DOHH2 (cell line): ENCODE results near the gene NGDN.

ENCODE experiments used
- H3F3A ChIP-seq: fragments of 200-600 bp; sonication (generic), shearing (Covaris generic); 2 replicates; pipeline ENCODE4 v1.6.0; 2016; ENCODE audit warnings: antibody characterized with exemption, mild to moderate bottlenecking; ENCODE audit not compliant: control insufficient read depth, insufficient read depth
- H3K27ac ChIP-seq: fragments of 200-600 bp; sonication (generic); 2 replicates; pipeline ENCODE4 v1.5.1; 2014; ENCODE audit warnings: low read depth, mild to moderate bottlenecking, low read length, moderate library complexity
- H3K27me3 ChIP-seq: fragments of 200-600 bp; sonication (generic); 2 replicates; pipeline ENCODE4 v1.6.1; 2014; ENCODE audit warnings: mild to moderate bottlenecking, low read length, mixed read lengths; ENCODE audit not compliant: control insufficient read depth
- H3K36me3 ChIP-seq: fragments of 200-600 bp; sonication (generic); 2 replicates; pipeline ENCODE4 v1.6.1; 2014; ENCODE audit warnings: mild to moderate bottlenecking, low read length, moderate library complexity, mixed read lengths; ENCODE audit not compliant: control insufficient read depth
- H3K4me1 ChIP-seq: fragments of 200-600 bp; sonication (generic); 2 replicates; pipeline ENCODE4 v1.6.1; 2014; ENCODE audit warnings: mild to moderate bottlenecking, low read length, mixed read lengths; ENCODE audit not compliant: control insufficient read depth
- H3K4me2 ChIP-seq: fragments of 200-600 bp; sonication (generic); 2 replicates; pipeline ENCODE4 v1.6.0; 2014; ENCODE audit warnings: mild to moderate bottlenecking, low read length, moderate library complexity
- H3K4me3 ChIP-seq: fragments of 200-600 bp; sonication (generic); 2 replicates; pipeline ENCODE4 v1.5.1; 2014; ENCODE audit warnings: mild to moderate bottlenecking, low read length, mixed read lengths
- H3K79me2 ChIP-seq: fragments of 200-600 bp; sonication (generic); 2 replicates; pipeline ENCODE4 v1.6.1; 2014; ENCODE audit warnings: mild to moderate bottlenecking, low read length, mixed read lengths; ENCODE audit not compliant: control insufficient read depth
- H3K9me2 ChIP-seq: fragments of 200-600 bp; sonication (generic); replicated peaks from 2 replicates; pipeline ENCODE4 v1.6.1; 2014; ENCODE audit warnings: mild to moderate bottlenecking, low read length, mixed read lengths; ENCODE audit not compliant: control insufficient read depth
- H3K9me3 ChIP-seq: fragments of 200-600 bp; sonication (generic); 2 replicates; pipeline ENCODE4 v1.6.1; 2014; ENCODE audit warnings: antibody characterized with exemption, low read length, mixed read lengths; ENCODE audit not compliant: control insufficient read depth, insufficient read depth
- H4K20me1 ChIP-seq: fragments of 200-600 bp; sonication (generic); 2 replicates; pipeline ENCODE4 v1.6.0; 2014; ENCODE audit warnings: low read depth, mild to moderate bottlenecking, antibody characterized with exemption, low read length, moderate library complexity; ENCODE audit not compliant: control insufficient read depth, insufficient read depth
- EZH2phosphoT487 ChIP-seq: fragments of 200-600 bp; sonication (generic); IDR thresholded peaks from 2 replicates; pipeline ENCODE4 v1.6.1; 2017; ENCODE audit warnings: borderline replicate concordance, mild to moderate bottlenecking, antibody characterized with exemption, low read length, moderate library complexity, mixed read lengths
- TF ChIP-seq, protein P1 (sequence below): fragments of 200-600 bp; sonication (generic); IDR thresholded peaks from one replicate; pipeline ENCODE4 v1.5.1; 2014; ENCODE audit warnings: antibody characterized with exemption, mild to moderate bottlenecking, low read depth, low read length; ENCODE audit not compliant: poor library complexity, severe bottlenecking

NGDN gene

DNA sequence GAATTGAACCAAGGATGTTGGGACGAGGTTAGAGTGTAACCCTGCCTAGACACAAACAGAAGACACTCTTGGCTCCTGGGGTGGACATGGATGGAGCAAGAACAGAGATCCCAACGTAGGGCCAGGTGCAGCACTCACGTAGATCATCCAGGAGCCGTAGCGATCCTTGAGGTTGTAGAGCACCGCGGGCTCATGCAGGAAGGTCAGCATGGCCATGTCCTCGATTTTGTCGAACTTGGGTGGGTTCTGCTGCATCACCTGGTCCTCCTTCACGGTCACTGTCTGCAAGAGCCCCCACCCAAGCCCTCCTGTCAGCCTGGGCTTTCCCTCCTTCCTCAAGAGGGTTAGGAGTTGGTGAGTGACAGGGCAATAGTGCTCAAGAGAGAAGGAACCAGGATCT, 36.6 kb upstream of the NGDN start:
- H3F3A ChIP-seq, result no peaks in the 10 kb centered on the region
- no peaks in the 10 kb centered on the region for H3K36me3 ChIP-seq
- no peaks in the 10 kb centered on the region for H3K4me1 ChIP-seq
- H4K20me1 ChIP-seq, result no peaks in the 10 kb centered on the region
- H3K9me3 ChIP-seq, result no peaks in the 10 kb centered on the region
- TF ChIP-seq EZH2phosphoT487, result no peak
- TF ChIP-seq, protein P1, sequence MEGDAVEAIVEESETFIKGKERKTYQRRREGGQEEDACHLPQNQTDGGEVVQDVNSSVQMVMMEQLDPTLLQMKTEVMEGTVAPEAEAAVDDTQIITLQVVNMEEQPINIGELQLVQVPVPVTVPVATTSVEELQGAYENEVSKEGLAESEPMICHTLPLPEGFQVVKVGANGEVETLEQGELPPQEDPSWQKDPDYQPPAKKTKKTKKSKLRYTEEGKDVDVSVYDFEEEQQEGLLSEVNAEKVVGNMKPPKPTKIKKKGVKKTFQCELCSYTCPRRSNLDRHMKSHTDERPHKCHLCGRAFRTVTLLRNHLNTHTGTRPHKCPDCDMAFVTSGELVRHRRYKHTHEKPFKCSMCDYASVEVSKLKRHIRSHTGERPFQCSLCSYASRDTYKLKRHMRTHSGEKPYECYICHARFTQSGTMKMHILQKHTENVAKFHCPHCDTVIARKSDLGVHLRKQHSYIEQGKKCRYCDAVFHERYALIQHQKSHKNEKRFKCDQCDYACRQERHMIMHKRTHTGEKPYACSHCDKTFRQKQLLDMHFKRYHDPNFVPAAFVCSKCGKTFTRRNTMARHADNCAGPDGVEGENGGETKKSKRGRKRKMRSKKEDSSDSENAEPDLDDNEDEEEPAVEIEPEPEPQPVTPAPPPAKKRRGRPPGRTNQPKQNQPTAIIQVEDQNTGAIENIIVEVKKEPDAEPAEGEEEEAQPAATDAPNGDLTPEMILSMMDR, result no peak
- no peaks in the 10 kb centered on the region for H3K27me3 ChIP-seq
- no peak overlapping the region for H3K4me2 ChIP-seq
- no peaks in the 10 kb centered on the region for H3K9me2 ChIP-seq
- H3K27ac ChIP-seq, result no peak overlapping the region
- H3K79me2 ChIP-seq, result no peaks in the 10 kb centered on the region
- H3K4me3 ChIP-seq, result no peak overlapping the region

DNA sequence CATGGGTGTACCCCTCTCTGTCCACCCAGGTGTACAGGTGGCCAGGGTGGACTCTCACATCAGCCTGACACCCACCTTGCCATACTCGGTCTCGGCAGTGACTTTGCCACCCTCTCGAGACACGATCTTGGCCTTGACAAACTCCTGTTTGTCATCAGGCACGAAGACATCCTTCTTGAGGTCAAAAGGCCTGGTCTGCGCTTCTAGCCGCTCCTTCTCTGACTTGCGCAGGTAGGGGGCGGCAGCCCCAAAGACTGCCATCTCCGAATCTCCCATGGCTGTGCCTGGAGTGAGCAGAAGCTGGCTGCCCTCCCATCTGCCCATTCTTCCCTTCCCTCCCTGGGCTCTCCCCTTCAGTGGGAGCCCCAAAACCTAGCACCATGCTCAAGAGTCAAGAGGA, 36.0 kb upstream of the NGDN start:
- Histone ChIP-seq H3K27me3 (no peaks in the 10 kb centered on the region), H4K20me1 (no peaks in the 10 kb centered on the region), H3K4me2 (no peak overlapping the region), H3K4me1 (no peaks in the 10 kb centered on the region), H3F3A (no peaks in the 10 kb centered on the region), H3K4me3 (no peak overlapping the region), H3K36me3 (no peaks in the 10 kb centered on the region), H3K9me3 (no peaks in the 10 kb centered on the region), H3K9me2 (no peaks in the 10 kb centered on the region), H3K27ac (no peak overlapping the region), H3K79me2 (no peaks in the 10 kb centered on the region)
- TF ChIP-seq EZH2phosphoT487, result no peak
- TF ChIP-seq, protein P1, result no peak

DNA sequence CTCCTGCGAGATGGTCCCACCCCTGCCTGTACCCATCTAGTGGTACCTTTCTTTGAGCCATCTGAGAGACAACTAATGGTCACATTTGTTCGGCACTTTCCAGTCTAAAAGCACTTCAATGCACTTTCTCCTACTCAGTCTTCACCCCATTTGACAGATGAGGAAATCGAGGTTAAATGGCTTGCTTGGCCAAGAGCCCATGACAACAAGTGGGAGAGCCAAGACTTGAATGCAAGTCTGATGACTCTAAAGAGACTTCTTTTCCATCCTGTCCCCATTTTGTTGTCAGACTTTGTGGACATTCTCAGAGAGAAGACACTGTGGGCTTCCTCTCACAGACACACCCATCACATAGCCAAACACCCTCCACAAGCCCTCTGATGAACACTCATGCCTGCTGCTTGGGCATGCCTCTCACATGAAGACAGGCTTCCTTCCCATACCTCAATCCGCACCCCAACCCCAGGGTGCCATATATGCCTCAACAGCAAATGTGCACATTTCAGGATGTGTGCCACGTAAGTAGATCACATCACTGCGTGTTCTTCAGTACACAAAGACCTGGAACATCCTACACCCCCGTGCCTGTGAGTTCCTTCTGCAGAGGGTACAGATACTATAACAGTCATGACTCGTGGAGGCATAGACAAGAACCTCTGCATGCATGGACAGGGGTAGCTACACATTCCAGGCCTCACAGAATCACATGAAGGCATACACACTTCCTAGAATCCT, 34.8 kb upstream of the NGDN start:
- no peak overlapping the region for H3K4me2 ChIP-seq
- H3K9me3 ChIP-seq, result no peaks in the 10 kb centered on the region
- H3F3A ChIP-seq, result no peaks in the 10 kb centered on the region
- H3K9me2 ChIP-seq, result no peaks in the 10 kb centered on the region
- no peak for TF ChIP-seq EZH2phosphoT487
- TF ChIP-seq, protein P1, result no peak
- H3K4me3 ChIP-seq, result no peak overlapping the region
- no peaks in the 10 kb centered on the region for H3K36me3 ChIP-seq
- H3K79me2 ChIP-seq, result no peaks in the 10 kb centered on the region
- no peaks in the 10 kb centered on the region for H3K4me1 ChIP-seq
- H4K20me1 ChIP-seq, result no peaks in the 10 kb centered on the region
- no peak overlapping the region for H3K27ac ChIP-seq
- H3K27me3 ChIP-seq, result no peaks in the 10 kb centered on the region
